ENCODE results near the gene EPHB6. TPM values are rescaled to one million over a fixed set of nuclear protein-coding genes. Genes with fewer than 3 reads are reported as not detected.

Gene EPHB6
- total and polyA plus RNA-seq, 3 experiments from 2014 or later: 6.0 to 13.7 (median 8.1) TPM

DNA sequence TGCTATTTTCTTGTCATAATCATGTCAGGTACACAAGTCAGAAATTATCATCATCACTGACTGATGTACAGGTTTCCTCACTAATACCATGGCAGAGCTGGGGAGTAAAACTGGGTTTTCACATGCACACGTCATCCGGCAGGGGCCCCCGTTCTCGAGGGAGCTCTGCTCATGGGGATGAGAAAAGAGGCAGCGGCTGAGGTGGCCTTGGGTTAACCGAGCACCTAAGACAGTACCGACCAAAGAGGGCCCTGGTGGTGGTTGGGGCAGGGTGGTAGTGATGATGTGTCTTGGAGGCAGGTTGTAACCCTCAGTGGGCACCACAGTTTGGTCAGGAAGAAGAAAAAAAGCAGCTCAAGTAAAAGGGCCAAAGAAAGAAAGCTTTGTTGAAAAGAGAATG lies 42.8 kb downstream of the EPHB6 start:
- no peak overlapping the region for H3K4me3 ChIP-seq (ENCODE audit: low read length)
- Mint-ChIP-seq H3K36me3 (no peaks in the 10 kb centered on the region), H3K4me1 (no peaks in the 10 kb centered on the region), H3K4me3 (no peak overlapping the region), H3K9me3 (peaks cover 0 to 5% (median 0%) of the 10 kb centered on the region in 5 donors), H3K27me3 (peaks cover 7 to 21% of the 10 kb centered on the region in 2 donors), H3K27ac (no peak overlapping the region)
- DNase-seq: no peak
- no peaks in the 10 kb centered on the region for H3K9me3 ChIP-seq (ENCODE audit: low read length)
- H3K36me3 ChIP-seq (ENCODE audit: insufficient read depth, low read length): no peaks in the 10 kb centered on the region
- H3K4me1 ChIP-seq (ENCODE audit: insufficient read depth, low read length): no peaks in the 10 kb centered on the region
- no peak overlapping the region for H3K27ac ChIP-seq (ENCODE audit: low read depth, low read length)
- CTCF ChIA-PET: no interaction called here
- no peaks in the 10 kb centered on the region for H3K27me3 ChIP-seq (ENCODE audit: insufficient read depth, low read length, poor library complexity, severe bottlenecking)
- POLR2A ChIA-PET: interaction anchor here (0.7 kb wide), 1 partner anchor 10 kb away, joined by 7 read pairs; no protein-coding TSS in a partner anchor

DNA sequence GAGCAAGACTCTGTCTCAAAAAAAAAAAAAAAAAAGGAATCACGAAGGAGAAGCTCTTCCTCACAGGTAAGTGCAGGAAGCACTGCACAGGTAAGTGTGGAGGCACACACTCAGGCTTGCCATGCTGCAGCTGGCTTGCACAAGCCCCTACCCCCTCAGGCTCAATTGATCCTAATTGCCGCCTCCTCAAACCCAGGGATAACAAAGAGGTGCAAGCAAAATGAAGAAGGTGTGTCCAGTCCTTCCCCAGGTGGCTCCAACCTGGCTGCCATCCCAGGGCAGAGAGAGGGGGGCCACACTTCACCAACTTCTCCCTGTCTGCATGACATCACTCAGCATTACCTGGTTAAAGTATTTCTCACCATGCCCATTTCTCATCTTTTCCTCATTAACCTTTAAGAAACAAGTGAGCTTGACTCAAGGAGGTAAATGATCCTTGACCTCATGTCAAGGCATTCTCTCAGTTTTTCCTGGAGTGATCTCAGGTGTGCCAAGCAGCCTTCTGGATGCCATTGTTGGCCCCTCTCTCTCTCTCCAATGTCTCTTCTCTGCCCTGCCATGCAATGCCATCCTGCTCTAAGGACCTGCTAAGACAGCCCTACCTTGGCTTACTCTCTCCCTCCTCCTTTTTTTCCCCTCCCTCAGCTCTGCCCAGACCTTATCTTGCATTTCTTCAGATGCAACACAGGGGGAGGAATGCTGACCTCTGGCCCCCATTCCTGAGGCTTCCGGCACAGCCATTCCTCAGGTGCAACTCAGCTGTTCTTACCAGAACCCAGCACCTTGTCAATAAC lies 43.7 kb downstream of the EPHB6 start:
- no peaks in the 10 kb centered on the region for H3K4me1 ChIP-seq (ENCODE audit: insufficient read depth, low read length)
- no peaks in the 10 kb centered on the region for H3K4me1 Mint-ChIP-seq
- H3K9me3 ChIP-seq (ENCODE audit: low read length): no peaks in the 10 kb centered on the region
- DNase-seq: no peak
- no peak overlapping the region for H3K4me3 Mint-ChIP-seq
- peaks cover 7 to 18% of the 10 kb centered on the region in 2 donors for H3K27me3 Mint-ChIP-seq
- ChIA-PET POLR2A (interaction anchor here (0.7 kb wide), 1 partner anchor 11 kb away, joined by 7 read pairs; no protein-coding TSS in a partner anchor), CTCF (no interaction called here)
- H3K27me3 ChIP-seq (ENCODE audit: insufficient read depth, low read length, poor library complexity, severe bottlenecking): no peaks in the 10 kb centered on the region
- H3K36me3 ChIP-seq (ENCODE audit: insufficient read depth, low read length): no peaks in the 10 kb centered on the region
- H3K27ac Mint-ChIP-seq: peak overlapping the region in 1 of 8 donors; percentile 43
- no peak overlapping the region for H3K4me3 ChIP-seq (ENCODE audit: low read length)
- H3K36me3 Mint-ChIP-seq: no peaks in the 10 kb centered on the region
- H3K9me3 Mint-ChIP-seq: peaks cover 0 to 5% (median 0%) of the 10 kb centered on the region in 5 donors
- H3K27ac ChIP-seq (ENCODE audit: low read depth, low read length): no peak overlapping the region

GRCh38 chr7:142899661-142900060 lies 44.8 kb downstream of the EPHB6 start:
- H3K27ac Mint-ChIP-seq: no peak overlapping the region
- H3K9me3 ChIP-seq (ENCODE audit: low read length): no peaks in the 10 kb centered on the region
- ChIA-PET CTCF (no interaction called here), POLR2A (no interaction called here)
- H3K36me3 ChIP-seq (ENCODE audit: insufficient read depth, low read length): no peaks in the 10 kb centered on the region
- H3K27ac ChIP-seq (ENCODE audit: low read depth, low read length): no peak overlapping the region
- DNase-seq: no peak
- H3K36me3 Mint-ChIP-seq: no peaks in the 10 kb centered on the region
- no peaks in the 10 kb centered on the region for H3K4me1 ChIP-seq (ENCODE audit: insufficient read depth, low read length)
- no peaks in the 10 kb centered on the region for H3K4me1 Mint-ChIP-seq
- H3K4me3 ChIP-seq (ENCODE audit: low read length): no peak overlapping the region
- peaks cover 6 to 18% of the 10 kb centered on the region in 2 donors for H3K27me3 Mint-ChIP-seq
- H3K27me3 ChIP-seq (ENCODE audit: insufficient read depth, low read length, poor library complexity, severe bottlenecking): no peaks in the 10 kb centered on the region
- H3K9me3 Mint-ChIP-seq: peaks cover 0 to 5% (median 0%) of the 10 kb centered on the region in 5 donors
- H3K4me3 Mint-ChIP-seq: no peak overlapping the region

- Histone ChIP-seq H3K4me3 (ENCODE audit: low read length) (no peak overlapping the region), H3K36me3 (ENCODE audit: insufficient read depth, low read length) (no peaks in the 10 kb centered on the region), H3K27ac (ENCODE audit: low read depth, low read length) (no peak overlapping the region), H3K4me1 (ENCODE audit: insufficient read depth, low read length) (no peaks in the 10 kb centered on the region), H3K9me3 (ENCODE audit: low read length) (no peaks in the 10 kb centered on the region), H3K27me3 (ENCODE audit: insufficient read depth, low read length, poor library complexity, severe bottlenecking) (no peaks in the 10 kb centered on the region)
- peaks cover 3 to 21% of the 10 kb centered on the region in 2 donors for H3K27me3 Mint-ChIP-seq
- peaks cover 0 to 3% (median 0%) of the 10 kb centered on the region in 3 donors for H3K36me3 Mint-ChIP-seq
- H3K27ac Mint-ChIP-seq: peak overlapping the region in 1 of 8 donors; percentile 26
- CTCF ChIA-PET: interaction anchor here (0.8 kb wide), 1 partner anchor 578 kb away, joined by 3 read pairs; no protein-coding TSS in a partner anchor
- no peaks in the 10 kb centered on the region for H3K4me1 Mint-ChIP-seq
- no peak overlapping the region for H3K4me3 Mint-ChIP-seq
- H3K9me3 Mint-ChIP-seq: peaks cover 0 to 5% (median 0%) of the 10 kb centered on the region in 5 donors
- no peak for DNase-seq
- POLR2A ChIA-PET: no interaction called here
Observed at GRCh38 chr7:142901426-142902259, 46.8 kb downstream of the EPHB6 start.

- DNase-seq: no peak
- Mint-ChIP-seq H3K27me3 (peaks cover 8 to 29% of the 10 kb centered on the region in 2 donors), H3K4me1 (no peaks in the 10 kb centered on the region), H3K36me3 (peaks cover 0 to 3% (median 0%) of the 10 kb centered on the region in 3 donors), H3K9me3 (peaks cover 0 to 5% (median 0%) of the 10 kb centered on the region in 5 donors), H3K27ac (no peak overlapping the region), H3K4me3 (no peak overlapping the region)
- Histone ChIP-seq H3K9me3 (ENCODE audit: low read length) (no peaks in the 10 kb centered on the region), H3K36me3 (ENCODE audit: insufficient read depth, low read length) (no peaks in the 10 kb centered on the region), H3K4me3 (ENCODE audit: low read length) (no peak overlapping the region), H3K27ac (ENCODE audit: low read depth, low read length) (no peak overlapping the region), H3K4me1 (ENCODE audit: insufficient read depth, low read length) (no peaks in the 10 kb centered on the region), H3K27me3 (ENCODE audit: insufficient read depth, low read length, poor library complexity, severe bottlenecking) (no peaks in the 10 kb centered on the region)
- POLR2A ChIA-PET: no interaction called here
- CTCF ChIA-PET: no interaction called here
Observed at GRCh38 chr7:142904128-142904527, 49.3 kb downstream of the EPHB6 start.

GRCh38 chr7:142905759-142906158 lies 50.9 kb downstream of the EPHB6 start:
- CTCF ChIA-PET: no interaction called here

DNA sequence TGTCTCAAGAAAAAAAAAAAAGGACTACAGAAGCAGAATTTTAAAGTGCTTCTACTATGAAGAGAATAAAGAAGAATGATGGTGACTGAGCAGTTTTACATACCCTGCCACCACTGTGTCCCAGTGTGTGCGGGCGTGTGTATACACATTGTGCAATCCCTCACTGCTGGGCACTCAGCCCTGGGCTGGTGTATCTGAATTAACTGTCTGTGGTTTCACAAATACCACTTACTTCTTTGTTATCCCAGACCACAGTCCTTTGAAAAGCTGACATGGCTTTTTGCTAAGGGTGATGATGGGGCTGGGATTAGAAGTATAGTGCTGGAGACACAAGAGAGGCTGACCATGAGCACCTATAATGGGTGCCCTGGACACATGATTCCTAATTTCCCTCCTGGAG lies 51.8 kb downstream of the EPHB6 start:
- no peaks in the 10 kb centered on the region for H3K4me1 ChIP-seq (ENCODE audit: insufficient read depth, low read length)
- H3K36me3 ChIP-seq (ENCODE audit: insufficient read depth, low read length): no peaks in the 10 kb centered on the region
- ChIA-PET CTCF (no interaction called here), POLR2A (no interaction called here)
- H3K9me3 Mint-ChIP-seq: peaks cover 0 to 5% (median 0%) of the 10 kb centered on the region in 5 donors
- DNase-seq: no peak
- no peak overlapping the region for H3K4me3 ChIP-seq (ENCODE audit: low read length)
- H3K36me3 Mint-ChIP-seq: peaks cover 0 to 3% (median 0%) of the 10 kb centered on the region in 3 donors
- no peak overlapping the region for H3K27ac Mint-ChIP-seq
- no peaks in the 10 kb centered on the region for H3K9me3 ChIP-seq (ENCODE audit: low read length)
- no peaks in the 10 kb centered on the region for H3K27me3 ChIP-seq (ENCODE audit: insufficient read depth, low read length, poor library complexity, severe bottlenecking)
- no peaks in the 10 kb centered on the region for H3K4me1 Mint-ChIP-seq
- peaks cover 10 to 47% of the 10 kb centered on the region in 2 donors for H3K27me3 Mint-ChIP-seq
- no peak overlapping the region for H3K4me3 Mint-ChIP-seq
- H3K27ac ChIP-seq (ENCODE audit: low read depth, low read length): no peak overlapping the region

More at GRCh38 chr7:142905759-142906158, 50.9 kb downstream of the EPHB6 start:
- no peaks in the 10 kb centered on the region for H3K4me1 Mint-ChIP-seq
- DNase-seq: no peak
- H3K27me3 Mint-ChIP-seq: peaks cover 9 to 38% of the 10 kb centered on the region in 2 donors
- H3K9me3 Mint-ChIP-seq: peaks cover 0 to 5% (median 0%) of the 10 kb centered on the region in 5 donors
- H3K27ac Mint-ChIP-seq: no peak overlapping the region
- H3K27ac ChIP-seq (ENCODE audit: low read depth, low read length): no peak overlapping the region
- H3K36me3 Mint-ChIP-seq: peaks cover 0 to 3% (median 0%) of the 10 kb centered on the region in 3 donors
- H3K4me3 Mint-ChIP-seq: no peak overlapping the region
- no peak overlapping the region for H3K4me3 ChIP-seq (ENCODE audit: low read length)
- no peaks in the 10 kb centered on the region for H3K9me3 ChIP-seq (ENCODE audit: low read length)
- no peaks in the 10 kb centered on the region for H3K4me1 ChIP-seq (ENCODE audit: insufficient read depth, low read length)
- POLR2A ChIA-PET: no interaction called here
- no peaks in the 10 kb centered on the region for H3K36me3 ChIP-seq (ENCODE audit: insufficient read depth, low read length)
- H3K27me3 ChIP-seq (ENCODE audit: insufficient read depth, low read length, poor library complexity, severe bottlenecking): no peaks in the 10 kb centered on the region

GRCh38 chr7:142908290-142908689 lies 53.4 kb downstream of the EPHB6 start:
- no peak overlapping the region for H3K4me3 Mint-ChIP-seq
- no peaks in the 10 kb centered on the region for H3K9me3 Mint-ChIP-seq
- Histone ChIP-seq H3K4me3 (ENCODE audit: low read length) (no peak overlapping the region), H3K27me3 (ENCODE audit: insufficient read depth, low read length, poor library complexity, severe bottlenecking) (no peaks in the 10 kb centered on the region), H3K27ac (ENCODE audit: low read depth, low read length) (no peak overlapping the region), H3K4me1 (ENCODE audit: insufficient read depth, low read length) (no peaks in the 10 kb centered on the region), H3K9me3 (ENCODE audit: low read length) (no peaks in the 10 kb centered on the region), H3K36me3 (ENCODE audit: insufficient read depth, low read length) (no peaks in the 10 kb centered on the region)
- H3K27ac Mint-ChIP-seq: no peak overlapping the region
- H3K4me1 Mint-ChIP-seq: no peaks in the 10 kb centered on the region
- POLR2A ChIA-PET: no interaction called here
- DNase-seq: no peak
- H3K27me3 Mint-ChIP-seq: peaks cover 16 to 56% of the 10 kb centered on the region in 2 donors
- peaks cover 0 to 3% (median 0%) of the 10 kb centered on the region in 3 donors for H3K36me3 Mint-ChIP-seq
- CTCF ChIA-PET: no interaction called here
